ENCODE measurements around the gene PRRT3.
"Not testable (repeated sequence)": the region's sequence is repeated elsewhere in the genome, so short reads cannot be mapped to it uniquely, and the experiment has no call there.

Gene PRRT3

DNA sequence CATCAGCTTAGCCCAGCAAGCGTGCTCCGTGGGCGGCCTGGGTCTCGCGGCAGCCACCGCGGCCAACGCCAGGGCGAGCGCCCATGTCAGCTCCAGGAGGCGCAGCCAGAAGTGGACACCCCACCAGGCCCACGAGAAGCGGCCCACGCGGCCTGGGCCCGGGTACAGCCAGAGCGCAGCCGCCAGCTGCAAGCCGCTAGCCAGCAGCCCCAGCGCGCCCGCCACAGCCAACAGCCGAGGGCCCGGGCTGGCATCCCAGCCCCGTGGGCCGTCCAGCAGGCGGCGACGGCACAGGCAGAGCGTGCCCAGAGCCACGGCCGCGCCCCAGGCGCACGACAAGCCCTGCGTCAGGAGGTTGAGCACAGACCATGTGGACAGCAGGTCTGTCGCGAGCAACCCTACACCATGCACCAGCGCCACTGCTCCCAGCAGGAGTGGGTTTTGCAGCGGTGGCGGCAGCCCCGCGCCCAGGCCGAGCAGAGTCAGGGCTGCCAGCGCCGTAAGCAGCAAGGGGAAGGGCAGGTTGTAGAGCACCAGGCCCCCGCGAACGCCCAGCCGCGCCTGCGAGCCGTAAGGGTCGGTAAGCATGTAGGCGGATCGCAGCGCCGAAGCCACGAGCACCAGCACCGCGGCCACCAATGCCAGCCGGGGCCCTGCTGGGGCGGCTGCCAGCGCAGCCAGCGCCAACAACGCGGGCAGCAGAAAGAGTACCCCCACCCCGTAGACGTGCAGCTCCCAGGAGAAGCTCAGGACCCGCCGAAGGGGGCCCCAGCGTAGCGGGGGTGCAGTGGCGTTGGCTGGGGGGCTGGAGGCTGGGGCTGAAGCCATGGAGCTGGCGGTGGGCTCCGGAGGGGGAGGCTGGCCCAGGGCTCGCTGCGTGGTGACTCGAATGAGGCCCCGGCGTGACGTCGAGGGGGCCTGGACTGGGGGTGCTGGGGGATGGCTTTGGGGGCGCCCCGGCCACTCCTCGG is 4.9 kb downstream of the PRRT3 start:
- DNase-seq, result no peak

DNA sequence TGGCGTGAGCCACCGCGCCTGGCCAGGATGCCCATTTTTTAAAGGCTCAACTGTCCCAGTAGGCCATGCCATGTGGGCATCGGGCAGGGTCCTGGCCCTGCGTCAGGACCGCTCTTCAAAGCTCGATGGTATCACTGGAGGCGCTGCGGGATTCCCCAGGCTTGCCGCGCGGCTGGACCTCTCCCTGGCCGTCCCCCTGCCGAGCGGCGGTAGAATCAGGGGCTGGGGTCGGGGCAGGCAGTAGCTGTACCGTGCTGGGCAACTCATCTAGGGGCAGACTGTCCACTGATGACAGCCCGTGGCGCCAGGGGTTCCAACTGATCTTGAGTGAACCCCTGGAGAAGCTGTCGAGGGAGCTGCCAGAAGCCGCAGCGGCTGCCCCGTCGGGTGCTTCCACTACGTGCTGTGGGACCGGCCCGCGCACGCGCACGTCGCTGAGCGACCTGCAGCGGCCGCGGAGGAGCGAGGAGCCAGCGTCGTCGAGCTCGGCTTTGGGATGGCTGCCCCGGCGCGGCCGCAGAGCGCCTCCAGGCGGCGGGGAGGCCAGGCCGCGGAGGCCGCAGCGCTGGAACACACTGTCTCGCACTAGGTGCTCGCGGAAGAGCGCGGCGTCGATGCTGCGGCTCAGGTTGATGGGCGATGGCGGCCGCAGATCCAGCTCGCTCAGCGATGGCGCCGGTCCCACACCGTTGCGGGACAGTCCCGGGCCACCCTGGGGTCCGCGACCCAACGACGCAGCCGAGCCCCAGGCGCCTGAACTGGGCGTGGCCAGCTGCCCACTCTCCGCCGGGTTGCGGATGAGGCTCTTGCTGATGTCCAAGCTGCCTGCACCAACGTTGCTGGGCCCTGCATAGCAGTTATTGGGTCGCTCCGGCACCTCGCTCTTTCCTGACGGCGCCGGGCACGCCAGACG is 5.8 kb downstream of the PRRT3 start:
- peak; percentile 55 for DNase-seq

DNA sequence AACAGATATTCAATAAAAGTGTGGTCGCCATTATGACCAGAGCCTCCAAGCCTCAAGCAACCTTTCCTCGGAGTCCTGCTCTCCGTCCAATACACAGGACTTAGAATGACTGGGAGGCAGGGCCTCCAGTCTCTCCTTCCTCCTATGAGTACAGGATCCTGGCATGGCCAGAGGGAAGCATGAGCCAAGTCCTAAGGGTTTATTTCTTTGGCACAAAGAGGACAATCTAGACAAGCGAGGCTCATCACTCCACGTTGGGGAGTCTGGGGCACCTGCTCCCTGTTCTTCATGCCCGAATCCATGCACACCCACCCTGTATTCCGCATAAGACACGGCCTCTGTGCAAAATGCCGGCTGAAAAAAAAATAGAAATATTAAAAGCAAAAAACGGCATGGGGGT is 6.8 kb downstream of the PRRT3 start:
- DNase-seq, result no peak

DNA sequence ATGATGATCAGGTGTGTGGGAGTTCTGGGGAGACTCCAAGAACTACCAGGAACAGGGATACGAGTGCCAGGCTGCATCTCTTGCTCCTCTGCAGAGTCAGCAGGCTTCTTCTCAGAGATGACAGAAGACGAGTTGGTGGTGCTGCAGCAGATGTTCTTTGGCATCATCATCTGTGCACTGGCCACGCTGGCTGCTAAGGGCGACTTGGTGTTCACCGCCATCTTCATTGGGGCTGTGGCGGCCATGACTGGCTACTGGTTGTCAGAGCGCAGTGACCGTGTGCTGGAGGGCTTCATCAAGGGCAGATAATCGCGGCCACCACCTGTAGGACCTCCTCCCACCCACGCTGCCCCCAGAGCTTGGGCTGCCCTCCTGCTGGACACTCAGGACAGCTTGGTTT is 7.9 kb downstream of the PRRT3 start:
- no peak for DNase-seq

DNA sequence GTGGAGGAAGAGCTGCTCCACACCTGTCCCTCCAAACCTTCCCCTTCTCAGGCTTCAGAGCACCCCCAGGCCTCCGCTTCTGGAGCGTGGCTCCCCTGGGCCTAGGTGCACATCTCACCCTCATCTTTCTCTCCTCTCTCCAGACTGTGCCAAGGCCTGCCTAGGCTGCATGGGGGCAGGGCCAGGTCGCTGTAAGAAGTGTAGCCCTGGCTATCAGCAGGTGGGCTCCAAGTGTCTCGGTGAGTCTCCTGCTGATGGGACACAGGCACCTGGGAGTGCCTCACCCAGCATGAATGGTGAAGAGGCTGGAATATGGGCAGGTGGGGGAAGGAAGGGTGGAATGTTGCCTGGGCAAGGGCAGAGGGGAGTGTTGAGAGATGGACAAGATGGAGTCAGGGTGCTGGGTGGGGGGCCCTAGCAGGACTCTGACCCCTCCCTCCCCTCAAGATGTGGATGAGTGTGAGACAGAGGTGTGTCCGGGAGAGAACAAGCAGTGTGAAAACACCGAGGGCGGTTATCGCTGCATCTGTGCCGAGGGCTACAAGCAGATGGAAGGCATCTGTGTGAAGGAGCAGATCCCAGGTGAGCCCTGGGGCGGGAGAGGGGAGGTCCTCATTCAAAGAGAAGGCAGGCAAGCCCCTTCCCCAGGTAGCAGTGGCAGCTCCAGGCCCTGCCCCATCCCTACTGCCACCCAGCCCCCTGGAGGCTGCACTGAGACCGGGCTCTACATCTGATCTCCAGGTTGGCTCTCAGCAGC is 9.1 kb downstream of the PRRT3 start:
- DNase-seq, result no peak

DNA sequence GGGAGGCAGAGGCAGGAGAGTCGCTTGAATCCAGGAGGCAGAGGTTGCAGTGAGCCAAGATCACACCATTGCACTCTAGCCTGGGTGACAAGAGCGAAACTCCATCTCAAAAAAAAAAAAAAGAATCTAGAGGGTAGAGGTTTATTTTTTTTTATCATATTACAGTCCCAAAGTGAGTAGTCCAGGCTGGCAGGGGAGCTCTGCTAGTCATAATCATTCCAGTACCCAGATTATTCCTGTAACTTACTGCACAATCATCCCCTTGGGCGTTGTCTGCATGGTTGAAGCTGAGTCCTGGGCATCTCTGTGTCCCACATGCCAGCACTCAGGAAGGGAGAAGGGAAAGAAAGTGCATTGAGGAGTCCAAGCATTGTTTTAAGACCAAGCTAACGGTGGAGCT is 10.0 kb downstream of the PRRT3 start:
- no peak for DNase-seq

DNA sequence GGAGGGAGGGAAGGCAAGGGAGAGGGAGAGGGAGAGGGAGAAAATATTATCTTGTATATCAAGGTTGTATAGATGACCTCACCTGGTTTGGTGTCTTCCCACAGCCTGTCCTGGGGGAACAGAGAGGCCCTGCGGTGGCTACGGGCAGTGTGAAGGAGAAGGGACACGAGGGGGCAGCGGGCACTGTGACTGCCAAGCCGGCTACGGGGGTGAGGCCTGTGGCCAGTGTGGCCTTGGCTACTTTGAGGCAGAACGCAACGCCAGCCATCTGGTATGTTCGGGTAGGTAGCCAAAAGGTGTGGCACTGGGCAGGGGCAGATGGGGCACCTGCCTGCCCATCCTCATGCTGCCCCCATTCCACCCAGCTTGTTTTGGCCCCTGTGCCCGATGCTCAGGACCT is 11.5 kb downstream of the PRRT3 start:
- no peak for DNase-seq

DNA sequence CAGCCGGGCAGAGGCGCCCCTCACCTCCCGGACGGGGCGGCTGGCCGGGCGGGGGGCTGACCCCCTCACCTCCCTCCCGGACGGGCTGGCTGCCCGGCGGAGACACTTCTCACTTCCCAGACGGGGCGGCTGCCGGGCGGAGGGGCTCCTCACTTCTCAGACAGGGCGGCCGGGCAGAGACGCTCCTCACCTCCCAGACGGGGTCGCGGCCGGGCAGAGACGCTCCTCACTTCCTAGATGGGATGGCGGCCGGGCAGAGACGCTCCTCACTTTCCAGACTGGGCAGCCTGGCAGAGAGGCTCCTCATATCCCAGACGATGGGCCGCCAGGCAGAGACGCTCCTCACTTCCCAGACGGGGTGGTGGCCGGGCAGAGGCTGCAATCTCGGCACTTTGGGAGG is 12.3 kb downstream of the PRRT3 start:
- DNase-seq, result not testable (repeated sequence)

DNA sequence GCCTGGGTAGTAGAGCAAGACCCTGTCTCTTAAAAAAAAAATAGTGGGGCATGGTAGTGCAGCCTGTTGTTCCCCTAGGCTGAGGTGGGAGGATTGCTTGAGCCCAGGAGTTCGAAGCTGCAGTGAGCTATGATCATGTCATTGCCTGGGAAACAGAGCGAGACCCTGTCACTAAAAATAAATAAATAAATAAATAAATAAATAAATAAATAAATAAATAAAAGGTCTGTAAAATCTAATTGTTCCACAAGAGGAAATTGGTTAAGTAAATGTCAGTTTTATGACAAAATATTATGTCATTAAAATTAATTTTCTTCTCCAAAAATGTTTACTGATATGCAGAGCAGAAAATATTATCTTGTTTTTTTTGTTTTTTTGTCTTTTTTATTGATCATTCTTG is 13.2 kb downstream of the PRRT3 start:
- no peak for DNase-seq

DNA sequence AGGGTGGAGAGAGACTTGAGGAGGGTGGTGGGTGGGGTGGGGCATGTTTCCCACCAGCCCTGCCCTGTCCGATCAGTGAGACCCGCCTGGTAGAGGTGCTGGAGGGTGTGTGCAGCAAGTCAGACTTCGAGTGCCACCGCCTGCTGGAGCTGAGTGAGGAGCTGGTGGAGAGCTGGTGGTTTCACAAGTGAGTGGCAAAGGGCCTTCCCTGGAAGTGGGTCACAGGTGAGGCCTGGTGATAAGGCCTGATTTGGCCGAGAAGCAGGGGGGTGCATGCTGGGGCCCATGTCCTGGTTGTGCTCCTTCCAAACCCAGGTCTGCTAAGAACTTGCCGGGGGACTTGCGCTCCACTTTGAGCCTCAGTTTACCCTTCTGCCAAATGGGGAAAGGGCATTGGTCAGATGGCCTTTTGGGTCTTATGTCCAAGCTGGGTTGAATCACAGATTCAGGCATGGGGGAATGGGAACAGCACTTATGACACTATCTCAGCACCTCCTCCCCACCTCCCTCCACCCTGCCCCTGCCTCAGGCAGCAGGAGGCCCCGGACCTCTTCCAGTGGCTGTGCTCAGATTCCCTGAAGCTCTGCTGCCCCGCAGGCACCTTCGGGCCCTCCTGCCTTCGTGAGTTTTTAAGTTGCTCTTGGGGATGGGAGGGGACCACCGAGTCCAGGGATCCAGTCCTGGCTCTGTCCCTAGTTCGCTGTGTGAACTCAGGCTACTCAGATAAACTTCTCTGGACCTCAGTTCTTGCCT is 14.5 kb downstream of the PRRT3 start:
- no peak for DNase-seq

DNA sequence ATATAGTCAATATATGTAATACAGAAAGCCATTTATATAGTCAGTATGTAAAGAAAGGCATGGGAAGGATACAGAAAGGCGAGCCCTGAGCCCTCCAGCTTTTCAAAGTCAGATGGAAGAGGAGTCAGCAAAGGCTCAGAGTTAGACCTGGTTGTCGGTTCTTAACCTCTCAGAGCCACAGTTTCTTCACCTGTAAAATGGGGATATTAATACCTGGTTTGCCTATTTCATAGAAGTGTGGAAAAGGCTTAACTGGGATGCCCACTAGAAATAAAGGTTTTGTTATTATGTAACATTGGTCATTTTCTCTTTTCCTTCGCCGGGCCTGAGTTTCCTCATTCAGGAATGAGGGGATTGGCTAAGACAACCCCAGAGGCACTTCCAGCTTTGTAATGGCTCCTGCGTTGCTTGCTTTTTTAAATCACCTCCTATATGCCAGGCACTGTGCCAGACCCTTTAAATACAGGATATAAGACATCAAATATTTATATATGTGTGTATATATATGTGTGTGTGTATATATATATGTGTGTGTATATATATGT is 16.2 kb downstream of the PRRT3 start:
- no peak for DNase-seq

DNA sequence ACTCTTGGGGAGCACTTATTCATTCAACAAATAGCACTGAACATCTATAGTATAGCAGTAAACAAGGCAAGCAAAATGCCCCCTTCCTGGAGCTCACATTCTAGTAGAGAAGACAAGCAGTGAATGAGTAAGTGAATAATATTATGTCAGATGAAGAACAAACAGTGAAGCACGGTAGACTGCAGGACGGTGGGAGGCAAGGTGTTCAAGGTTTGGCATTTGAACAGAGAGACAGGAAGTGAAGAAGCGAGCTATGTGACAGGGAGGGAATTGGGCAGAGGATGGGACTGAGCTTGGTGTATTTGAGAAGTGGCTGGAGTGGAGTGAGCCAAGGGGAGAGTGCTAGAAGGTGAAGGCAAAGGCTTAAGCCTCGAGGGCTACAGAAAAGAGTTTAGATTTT is 17.2 kb downstream of the PRRT3 start:
- no peak for DNase-seq

DNA sequence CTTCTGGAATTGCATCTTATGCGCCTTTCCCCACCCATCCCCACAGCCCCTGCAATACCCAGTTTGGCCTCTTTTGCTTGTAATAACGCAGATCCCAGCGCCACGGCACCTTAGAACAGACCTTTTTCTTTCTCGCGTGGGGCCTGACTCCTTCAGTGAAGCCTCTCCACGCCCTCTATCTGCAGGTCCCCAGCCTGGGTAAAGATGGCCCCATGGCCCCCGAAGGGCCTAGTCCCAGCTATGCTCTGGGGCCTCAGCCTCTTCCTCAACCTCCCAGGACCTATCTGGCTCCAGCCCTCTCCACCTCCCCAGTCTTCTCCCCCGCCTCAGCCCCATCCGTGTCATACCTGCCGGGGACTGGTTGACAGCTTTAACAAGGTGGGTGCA is 18.0 kb downstream of the PRRT3 start:
- DNase-seq, result no peak

DNA sequence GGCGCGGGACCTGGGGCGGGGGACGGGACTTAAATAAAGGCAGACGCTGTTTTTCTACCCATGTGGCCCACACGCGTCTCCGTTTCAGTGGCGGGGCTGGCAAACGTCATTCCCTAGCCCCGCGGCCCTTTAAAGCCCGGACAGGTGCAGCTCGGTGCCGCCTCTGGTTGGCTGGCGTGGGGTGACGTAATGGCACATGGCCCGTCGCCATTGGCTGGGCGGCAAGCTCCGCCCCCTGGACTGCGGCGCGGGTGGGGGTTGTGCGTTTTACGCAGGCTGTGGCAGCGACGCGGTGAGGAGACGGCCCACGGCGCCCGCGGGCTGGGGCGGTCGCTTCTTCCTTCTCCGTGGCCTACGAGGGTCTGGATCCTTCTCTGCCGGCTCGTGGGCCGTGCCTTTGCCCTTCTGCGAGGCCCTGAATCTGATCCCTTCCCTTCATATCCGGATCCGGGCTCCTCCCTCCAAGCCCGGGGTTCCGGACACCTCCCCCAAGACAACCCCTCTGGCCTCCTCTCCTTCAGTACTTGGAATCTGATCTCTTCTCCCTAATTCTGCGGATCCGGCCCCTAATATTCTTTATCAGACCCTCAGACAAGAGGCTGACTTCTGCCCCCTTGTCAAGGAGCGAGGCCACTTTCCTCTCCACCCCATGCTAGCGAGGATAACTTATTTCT is 18.5 kb downstream of the PRRT3 start, which contains the start of gene CRELD1:
TSS of gene CRELD1 (plus strand) at position 274 of the 674 bp plus-strand sequence. CDS start 605 bp downstream, outside the sequence.
- peak; percentile 89 for DNase-seq

DNA sequence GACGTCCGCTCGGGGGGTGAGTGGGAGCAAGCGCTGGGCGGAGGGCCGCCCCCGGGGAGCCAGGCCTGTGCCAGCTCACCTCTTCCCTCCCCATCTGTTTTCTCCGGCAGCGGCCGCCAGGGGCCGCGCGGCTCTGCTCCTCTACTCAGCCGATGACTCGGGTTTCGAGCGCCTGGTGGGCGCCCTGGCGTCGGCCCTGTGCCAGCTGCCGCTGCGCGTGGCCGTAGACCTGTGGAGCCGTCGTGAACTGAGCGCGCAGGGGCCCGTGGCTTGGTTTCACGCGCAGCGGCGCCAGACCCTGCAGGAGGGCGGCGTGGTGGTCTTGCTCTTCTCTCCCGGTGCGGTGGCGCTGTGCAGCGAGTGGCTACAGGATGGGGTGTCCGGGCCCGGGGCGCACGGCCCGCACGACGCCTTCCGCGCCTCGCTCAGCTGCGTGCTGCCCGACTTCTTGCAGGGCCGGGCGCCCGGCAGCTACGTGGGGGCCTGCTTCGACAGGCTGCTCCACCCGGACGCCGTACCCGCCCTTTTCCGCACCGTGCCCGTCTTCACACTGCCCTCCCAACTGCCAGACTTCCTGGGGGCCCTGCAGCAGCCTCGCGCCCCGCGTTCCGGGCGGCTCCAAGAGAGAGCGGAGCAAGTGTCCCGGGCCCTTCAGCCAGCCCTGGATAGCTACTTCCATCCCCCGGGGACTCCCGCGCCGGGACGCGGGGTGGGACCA is 19.2 kb downstream of the PRRT3 start:
- peak; percentile 69 for DNase-seq

DNA sequence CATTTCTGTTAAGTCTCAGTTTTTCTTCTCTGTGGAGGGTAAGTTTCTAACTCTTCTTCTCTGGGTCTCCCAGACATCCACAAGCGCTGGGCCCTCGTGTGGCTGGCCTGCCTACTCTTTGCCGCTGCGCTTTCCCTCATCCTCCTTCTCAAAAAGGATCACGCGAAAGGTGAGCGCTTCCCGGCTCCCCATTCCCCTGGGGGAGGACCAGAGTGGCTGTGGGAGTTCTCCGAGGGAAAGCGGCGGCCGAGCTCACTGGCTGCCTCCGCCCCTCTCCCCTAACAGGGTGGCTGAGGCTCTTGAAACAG is 19.7 kb downstream of the PRRT3 start:
- no peak for DNase-seq

DNA sequence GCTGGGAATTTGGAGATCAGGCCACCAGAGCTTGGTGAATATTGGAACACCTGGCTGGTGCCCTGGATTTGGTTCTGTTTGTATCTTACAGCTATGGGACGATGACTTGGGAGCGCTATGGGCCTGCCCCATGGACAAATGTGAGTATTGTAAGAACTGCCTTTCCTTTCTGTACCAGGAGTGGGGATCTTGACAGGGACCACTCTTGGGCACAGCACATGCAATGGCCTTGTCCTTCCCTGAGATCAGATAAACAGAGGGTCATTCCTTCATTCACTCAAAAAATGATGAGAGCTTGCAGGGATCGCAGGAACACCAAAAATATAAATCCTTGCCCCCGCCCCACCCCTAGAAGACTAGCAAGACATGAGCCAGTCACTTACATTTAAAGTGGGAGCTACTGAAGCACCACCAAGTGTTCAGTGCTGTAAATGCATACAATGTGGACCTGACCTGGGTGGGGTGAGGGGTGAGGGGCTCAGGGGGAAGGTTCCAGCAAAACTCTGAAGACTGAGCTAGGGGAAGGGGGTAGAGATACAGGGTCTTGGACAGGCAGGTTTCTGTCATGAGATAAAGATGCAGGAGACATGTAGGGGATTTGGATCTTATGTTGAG is 21.3 kb downstream of the PRRT3 start:
- DNase-seq, result no peak

DNA sequence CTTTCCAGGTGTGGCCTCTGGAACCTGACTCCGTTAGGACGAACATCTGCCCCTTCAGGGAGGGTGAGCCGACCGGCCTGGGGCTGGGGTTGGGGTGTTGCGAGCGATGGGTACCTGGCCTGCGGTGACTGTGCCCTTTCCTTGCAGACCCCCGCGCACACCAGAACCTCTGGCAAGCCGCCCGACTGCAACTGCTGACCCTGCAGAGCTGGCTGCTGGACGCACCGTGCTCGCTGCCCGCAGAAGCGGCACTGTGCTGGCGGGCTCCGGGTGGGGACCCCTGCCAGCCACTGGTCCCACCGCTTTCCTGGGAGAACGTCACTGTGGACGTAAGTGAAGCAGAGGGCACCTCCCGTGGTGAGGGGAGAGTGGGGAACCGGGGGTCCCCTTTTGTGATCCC is 24.1 kb downstream of the PRRT3 start:
- no peak for DNase-seq

DNA sequence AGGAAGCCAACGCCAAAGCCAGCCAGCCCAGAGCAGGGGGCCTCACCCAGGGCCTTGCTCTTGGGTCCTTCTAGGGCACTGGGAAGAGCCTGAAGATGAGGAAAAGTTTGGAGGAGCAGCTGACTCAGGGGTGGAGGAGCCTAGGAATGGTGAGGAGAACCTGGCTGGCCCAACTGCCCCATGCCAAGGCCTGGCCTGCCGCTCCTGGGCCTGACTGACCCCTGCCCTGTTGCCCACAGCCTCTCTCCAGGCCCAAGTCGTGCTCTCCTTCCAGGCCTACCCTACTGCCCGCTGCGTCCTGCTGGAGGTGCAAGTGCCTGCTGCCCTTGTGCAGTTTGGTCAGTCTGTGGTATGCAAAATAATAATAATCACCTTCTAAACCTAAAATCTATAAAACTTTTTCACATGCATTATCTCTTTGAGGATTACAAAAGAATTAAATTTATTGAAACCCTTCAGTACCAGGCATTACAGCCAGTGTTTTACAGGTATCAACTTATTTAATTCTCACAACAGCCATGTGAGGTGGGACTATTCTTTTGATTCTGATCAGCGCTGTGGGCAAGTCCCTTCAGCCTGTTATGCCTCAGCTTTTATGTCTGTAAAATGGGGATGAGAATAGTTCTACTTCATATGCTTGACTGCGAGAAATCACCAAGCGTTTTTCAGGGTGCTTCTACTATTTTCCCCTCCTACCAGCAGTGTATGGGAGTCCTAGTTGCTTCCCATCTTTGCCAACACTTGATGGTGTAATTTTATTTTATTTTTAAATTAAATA is 33.8 kb downstream of the PRRT3 start:
- no peak for DNase-seq

Data from NCI-H226 (cell line).